Activated effector memory CD4-positive, alpha-beta T cell treated with anti-CD3 and anti-CD28 coated beads, Interleukin-2, amount 50 U/mL, for 16 hours (primary cell): ENCODE results near the gene PI4KA.
A peak's percentile ranks its signal among the peaks of the same experiment; 100 is the strongest.
"Not testable (repeated sequence)": the region's sequence is repeated elsewhere in the genome, so short reads cannot be mapped to it uniquely, and the experiment has no call there.

Source experiments
- DNase-seq: peaks from one replicate; pipeline ENCODE4 v3.0.0-alpha.2; 2020

PI4KA gene

DNA sequence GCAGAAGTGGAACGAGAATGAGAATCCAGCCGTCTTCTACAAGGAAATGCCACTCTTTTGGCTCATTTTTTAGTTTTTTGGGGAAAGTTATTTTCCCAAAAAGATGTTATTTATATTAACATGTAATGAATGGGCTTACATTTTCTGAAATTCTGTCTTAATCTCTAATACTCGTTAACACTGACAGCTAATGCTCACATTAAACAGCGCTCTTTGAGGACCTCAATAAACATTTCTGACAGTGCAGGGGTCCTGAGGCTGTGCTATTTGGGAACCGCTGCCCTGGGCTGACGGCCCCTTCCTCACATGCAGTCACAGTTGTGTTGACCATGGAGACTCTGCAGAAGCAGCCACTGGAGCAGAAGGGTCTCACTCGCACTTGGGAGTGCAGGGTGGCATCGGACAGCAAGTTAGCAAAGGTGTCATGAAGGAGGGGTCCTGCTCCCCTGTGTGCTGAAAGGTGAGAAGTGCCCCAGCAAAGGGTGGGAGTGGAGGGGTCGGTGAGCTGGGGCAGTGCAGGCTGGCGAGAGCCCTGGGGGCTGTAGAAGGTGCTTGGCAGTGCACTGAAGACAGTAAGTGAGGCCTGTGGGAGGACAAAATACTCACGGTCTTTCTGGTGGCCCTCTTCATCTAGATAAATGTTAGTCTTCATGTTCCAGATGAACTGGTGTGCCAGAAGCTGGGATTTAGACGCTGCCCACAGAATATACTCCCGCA lies 137.8 kb downstream of the PI4KA start:
- DNase-seq: no peak

DNA sequence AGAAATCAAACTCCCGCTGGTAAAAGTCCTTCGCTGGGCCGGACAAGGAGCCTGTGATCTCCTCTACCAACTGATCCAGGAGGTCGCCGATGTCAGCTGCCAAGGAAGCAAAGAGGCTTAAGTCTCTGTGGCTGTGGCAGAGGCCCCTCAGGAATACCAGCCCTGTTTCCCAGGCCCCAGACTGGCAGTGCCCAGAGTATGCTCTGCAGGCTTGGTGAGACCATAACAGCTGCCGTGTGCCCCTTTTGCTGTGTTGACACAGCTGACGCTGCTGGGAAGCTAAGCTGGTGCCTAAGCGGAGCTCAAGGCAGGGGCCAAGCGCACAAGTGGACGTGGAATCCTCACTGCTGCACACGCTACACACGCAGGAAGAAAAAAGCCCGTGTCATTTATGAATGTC lies 139.9 kb downstream of the PI4KA start:
- not testable (repeated sequence) for DNase-seq

DNA sequence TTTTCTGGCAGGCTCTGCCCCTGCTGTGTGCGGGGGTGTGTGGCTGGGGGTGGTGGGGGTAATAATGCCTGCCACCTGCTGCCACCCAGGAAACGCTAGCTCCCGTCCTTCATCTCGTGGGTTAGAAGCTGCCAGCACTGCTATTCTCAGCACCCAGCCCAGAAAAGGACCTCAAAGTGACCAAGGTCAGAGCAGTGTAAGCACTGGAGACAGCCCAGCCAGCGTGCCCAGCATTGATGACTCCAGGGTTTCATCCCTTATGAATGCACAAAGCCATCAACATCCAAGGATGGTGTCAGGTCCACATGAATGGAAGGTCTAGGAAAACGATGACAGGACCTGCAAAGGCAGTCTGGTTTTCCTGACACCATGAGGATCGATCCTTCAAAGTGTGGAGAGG lies 140.6 kb downstream of the PI4KA start:
- DNase-seq: not testable (repeated sequence)

DNA sequence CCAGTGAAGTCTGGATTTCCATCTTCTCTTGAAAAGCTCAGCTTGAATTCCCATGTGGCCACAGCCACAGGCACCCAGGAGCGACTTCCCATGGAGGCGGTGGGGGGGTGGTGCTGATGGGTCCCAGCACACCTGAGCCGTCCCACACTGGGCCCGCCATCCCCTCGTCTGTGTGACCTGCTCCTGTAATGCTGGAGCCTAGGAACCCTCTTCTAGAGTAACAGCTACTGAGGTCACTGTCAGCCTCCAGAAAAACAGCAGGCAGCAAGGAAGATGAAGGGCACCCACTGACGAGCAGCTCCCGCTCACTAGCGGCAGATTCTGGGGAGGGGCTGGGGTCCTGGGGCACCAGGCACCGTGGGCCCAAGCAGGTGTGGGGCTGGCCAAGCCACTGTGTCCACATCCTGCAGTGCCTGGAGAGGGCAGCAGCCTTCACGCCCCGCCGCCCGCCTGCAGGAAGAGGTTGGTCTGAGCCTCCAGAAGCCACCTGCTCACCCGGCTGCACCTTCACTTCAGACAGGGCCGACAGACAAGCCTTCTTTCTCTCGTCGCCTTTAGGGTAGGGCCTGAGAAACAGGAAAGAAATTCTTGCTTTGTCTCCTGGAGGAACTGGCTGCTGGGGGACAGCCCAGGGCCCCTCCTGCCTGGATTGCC lies 141.3 kb downstream of the PI4KA start:
- not testable (repeated sequence) for DNase-seq

DNA sequence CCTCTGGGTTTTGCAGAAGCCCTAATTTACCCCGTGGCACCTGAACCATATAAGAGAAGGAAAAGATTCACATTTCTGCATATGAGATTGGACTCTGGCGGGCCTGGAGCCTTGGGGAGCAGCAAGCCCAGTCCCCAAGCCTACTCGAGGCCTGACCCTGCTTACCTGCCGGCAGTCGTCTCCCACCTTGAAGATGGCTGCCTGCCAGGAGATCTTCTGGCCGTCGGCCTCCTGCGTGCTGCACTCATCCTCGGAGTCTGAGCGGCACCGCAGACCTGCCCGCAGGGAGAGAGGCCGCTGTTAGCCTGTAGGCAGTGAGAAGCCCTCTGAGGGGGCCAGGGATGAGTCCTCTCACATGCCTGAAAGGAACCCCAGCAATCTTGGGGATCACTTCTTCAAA lies 145.5 kb downstream of the PI4KA start:
- not testable (repeated sequence) for DNase-seq

DNA sequence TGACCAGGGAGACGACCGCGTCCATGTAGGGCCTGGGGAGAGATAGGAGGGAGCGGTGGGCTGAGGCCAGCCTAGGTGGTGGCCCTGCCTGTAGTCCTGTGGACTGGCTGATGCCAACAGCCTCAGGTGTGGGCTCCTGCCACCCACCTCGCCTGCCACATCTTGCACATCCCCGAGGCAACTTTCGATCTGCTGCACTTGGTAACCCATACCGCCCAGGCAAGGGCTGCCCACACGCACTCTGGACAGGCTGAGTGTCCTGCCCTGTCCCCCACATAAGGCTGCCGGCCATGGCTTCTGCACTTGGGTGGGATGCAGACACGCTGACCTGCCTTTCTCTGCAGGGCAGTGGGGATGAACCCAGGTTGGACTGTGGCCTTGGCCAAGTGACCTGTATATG lies 148.6 kb downstream of the PI4KA start:
- DNase-seq: not testable (repeated sequence)

DNA sequence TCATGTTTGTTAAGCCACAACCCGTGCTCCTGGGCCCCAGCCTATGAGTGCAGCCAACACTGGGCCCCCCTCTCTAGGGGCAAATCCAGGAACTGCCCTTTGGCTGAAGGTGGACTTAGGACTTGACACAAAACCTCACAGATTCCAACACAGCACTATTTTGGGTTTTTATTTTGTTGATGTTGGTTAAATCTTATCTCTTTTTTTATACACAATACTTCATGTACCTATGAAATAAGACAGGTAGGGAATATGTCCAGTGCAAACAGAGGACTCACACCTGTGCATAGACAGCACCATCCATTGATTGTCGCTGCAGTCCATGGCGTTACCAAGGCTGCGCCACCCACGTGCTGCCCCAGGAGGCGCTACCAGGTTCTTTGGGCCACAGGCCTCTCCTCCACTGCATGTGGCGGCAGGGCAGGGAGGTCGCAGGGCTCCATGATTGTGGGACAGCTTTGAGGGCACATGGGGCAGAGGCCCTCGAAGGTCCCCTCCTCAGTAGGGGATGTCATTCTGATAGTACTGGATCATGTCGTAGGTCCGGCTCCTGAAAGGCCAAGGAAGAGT lies 151.0 kb downstream of the PI4KA start:
- not testable (repeated sequence) for DNase-seq

DNA sequence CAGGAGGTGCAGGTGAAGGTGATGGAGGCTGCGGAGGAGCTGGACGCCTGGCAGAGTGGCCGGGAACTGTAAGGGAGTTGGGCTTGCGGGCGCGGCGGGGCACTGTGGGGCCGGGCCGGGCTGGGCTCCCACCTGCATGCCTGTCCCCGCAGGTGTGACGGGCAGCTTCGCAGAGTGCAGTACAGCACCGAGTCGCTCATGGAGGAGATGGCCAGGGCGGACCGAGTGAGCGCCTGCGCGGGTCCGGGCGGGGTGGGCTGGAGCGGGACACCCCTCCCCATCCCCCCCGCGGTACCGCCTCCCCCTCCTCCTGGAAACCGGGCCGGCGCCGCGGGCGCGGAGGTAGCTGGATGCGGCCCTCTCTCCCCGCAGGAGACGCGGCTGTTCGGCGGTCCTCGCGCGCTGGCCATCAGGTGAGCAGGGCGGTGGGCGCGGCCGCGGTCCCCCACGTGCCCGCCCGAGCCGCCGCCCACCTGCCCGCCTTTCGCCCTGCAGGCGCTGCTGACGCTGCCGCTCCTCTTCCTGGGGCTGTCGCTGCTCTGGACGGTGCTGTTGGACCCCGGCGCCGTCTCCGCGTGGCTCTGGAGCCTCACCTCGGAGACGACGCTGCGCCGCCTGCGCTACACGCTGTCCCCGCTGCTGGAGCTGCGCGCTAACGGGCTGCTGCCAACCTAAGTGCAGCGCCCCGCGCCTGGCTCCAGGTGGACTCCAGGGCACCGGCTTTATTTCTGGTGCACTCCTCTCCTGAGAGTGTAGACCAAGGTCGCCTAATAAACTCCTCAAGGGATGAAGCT lies 154.6 kb downstream of the PI4KA start:
- DNase-seq: peak; percentile 72

DNA sequence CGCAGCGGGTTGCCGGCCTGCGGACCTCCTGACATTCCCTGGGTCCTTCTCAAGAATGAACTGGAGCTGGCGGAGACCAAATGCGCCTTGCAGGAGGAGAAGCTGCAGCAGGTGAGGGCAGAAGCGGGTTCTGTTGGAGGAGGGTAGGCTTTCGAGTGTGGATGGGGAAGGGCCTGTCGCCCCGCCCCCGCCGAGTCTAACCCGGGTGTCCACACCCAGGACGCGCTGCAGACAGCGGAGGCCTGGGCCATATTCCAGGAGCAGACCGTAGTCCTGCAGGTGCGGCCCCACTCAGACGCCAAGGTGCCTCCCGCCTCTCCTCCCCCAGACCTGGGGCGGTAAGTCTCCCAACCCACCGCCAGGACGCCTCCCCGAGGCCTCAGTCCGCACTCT lies 155.2 kb downstream of the PI4KA start:
- not testable (repeated sequence) for DNase-seq

DNA sequence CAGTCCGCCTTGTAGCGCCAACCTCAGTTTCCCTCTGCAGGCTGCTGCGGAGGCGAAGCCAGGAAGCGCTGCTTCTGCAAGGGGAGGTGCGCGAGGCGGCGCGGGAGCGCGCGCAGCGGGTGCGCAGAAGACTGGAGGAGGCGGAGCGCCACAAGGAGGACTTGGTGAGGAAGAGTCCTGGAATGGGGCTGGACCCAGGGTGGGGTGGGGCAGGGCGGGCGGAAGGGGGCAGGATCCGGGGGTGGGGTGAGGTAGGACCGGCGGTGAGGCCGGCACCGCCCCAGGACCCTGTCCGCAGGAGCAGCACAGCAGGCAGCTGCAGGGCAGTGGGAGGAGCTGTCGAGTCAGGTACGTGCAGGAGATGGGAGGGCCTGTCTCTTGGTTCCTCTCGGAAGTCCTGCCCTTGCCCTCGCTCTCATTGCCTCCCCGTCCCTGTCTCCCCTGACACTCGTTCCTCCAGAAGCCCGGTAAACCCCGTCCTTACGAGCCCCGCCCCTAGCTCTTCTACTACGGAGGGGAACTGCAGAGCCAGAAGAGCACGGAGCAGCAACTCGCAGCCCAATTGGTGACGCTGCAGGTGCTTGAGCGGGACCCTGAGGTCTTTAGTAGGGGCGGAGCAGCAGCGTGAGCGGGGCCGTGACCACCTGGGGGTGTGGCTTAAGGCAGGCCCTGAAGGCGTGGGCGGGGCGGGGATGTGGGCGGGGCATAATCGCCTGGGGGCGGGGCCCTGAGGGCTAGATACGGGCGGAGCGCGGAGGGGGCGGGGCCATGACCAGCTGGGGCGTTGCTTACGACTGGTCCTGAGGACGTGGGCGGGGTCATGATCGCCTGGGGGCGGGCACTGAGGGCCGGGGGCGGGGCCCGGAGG lies 155.8 kb downstream of the PI4KA start:
- peak; percentile 98 for DNase-seq

DNA sequence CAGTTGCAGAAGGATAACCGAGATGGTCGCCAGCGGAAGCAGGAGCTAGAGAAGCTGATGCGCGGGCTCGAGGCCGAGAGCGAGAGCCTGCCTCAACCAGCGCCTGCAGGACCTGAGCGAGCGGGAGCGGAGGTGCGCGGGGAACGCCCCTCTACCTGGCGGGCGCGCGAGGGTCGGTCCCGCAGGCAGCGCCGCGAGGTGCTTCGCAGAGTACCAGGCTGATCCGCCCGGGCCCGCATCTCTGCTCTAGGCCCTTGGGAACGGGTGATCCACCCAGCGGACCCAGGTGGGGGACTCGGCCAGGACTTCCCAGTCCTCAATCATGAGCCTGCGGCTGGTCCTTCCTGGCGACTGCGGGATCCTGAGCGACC lies 156.5 kb downstream of the PI4KA start:
- DNase-seq: not testable (repeated sequence)

DNA sequence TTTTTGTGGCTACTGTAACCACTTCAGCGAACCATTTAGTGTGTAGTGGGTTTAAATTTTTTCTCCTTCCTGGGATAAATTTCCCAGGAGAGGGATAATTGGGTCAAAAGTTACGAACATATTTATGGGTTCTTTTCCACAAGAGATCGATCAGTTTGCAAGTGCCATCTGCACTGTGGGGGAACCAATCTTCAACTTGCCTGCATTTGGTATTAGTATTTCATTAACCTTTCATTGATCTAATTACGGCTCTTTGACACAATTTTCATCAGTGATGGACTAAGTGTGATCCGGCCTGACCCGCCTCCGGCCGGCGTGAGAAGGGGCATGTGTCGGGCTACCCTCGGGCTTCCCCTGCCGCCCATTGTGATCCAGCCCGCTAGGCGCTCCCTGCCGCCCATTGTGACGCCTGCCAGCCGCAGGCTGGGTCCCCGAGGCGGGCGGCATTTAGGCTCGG lies 156.9 kb downstream of the PI4KA start:
- DNase-seq: not testable (repeated sequence)

DNA sequence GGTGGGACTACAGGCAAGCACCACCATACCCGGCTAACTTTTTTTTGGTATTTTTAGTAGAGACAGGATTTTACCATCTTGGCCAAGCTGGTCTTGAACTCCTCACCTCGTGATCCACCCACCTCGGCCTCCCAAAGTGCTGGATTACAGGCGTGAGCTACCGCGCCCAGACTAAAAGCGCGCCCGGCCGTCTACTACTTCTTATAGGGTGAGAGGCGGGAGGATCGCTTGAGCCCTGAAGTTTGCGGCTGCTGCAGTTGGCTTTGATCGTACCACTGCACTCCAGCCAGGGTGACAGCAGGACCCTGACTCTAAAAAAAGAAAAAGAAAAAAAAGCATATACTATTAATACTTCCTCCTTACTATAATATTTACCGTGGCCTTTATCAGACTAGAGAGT lies 158.3 kb downstream of the PI4KA start:
- not testable (repeated sequence) for DNase-seq

DNA sequence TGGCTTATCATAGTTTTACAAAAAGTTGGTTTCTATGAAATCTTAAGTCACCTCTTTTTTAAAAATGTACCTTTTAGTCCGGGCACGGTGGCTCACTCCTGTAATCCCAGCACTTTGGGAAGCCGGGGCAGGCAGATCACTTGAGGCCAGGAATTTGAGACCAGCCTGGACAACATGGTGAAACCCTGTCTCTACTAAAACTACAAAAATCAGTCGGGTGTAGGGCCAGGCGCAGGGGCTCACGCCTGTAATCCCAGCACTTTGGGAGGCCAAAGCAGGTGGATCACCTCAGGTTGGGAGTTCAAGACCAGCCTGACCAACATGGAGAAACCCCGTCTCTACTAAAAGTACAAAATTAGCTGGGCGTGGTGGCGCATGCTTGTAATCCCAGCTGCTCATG lies 158.8 kb downstream of the PI4KA start:
- DNase-seq: not testable (repeated sequence)

DNA sequence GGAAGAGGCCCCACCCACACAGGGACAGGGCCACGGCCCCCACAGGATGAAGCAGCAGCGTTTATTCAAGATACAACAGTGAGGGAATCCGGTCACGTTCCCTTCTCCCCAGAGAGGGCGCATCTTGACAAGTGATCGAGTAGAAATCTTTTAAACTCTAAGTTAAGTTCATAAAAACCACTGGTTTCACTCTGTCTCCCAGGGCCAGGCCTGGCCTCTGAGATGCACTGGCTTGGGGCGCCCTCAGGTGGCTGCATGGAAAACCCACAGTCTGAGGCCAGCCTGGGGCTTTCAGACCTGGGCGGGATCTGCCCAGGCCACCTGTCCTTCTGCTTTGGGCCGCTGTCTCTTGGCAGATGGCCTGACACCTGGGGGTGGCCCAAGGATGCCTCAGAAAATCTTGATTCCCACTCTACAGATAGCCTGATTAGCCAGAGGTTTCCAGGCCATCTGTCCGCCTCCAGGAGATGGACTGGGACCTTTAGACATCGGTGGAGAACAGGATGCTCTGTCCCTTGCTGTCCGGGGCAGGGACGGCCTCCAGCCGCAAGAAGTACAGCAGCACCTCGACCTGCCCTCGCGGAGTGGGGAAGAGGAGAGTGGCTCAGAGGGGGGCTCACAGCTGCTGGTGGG lies 161.0 kb downstream of the PI4KA start:
- DNase-seq: peak; percentile 91

DNA sequence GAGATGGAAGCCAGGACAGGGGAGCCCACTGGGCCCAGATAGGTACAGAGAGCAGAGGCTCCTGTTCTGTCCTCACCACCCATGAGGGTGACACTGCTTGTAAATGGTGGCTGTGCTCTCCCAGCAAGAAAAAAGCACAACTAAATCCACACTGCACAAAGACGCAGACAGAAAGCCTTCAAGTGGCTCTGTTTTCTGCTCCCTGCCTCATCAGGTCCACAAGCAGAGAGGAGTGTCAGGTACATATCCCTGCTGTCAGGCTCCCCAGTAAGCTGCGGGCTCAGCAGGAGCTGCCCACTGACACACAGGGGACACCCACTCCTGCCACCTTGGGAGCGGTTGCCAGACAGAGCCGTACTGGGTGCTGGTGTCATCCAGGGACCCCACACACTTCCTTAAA lies 162.6 kb downstream of the PI4KA start:
- not testable (repeated sequence) for DNase-seq

DNA sequence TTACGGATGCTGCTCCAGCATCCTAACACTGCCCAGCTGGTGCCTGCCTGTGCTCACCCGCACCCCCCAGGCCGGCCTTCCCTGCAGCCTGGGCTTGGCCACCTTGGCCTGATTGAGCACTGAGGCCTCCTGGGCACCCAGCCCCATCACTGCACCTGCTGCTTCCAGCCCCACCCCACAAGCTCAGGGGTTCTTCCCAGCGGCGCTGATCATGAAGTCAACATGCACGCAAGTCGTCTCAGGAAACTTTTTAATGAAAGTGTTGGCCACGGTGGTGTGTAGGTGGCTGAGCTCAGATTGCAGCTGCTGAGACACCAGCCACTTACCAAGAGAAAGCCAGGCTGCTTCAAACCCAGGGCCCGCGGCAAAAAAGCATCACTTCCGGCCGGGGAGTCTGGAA lies 163.4 kb downstream of the PI4KA start:
- not testable (repeated sequence) for DNase-seq

DNA sequence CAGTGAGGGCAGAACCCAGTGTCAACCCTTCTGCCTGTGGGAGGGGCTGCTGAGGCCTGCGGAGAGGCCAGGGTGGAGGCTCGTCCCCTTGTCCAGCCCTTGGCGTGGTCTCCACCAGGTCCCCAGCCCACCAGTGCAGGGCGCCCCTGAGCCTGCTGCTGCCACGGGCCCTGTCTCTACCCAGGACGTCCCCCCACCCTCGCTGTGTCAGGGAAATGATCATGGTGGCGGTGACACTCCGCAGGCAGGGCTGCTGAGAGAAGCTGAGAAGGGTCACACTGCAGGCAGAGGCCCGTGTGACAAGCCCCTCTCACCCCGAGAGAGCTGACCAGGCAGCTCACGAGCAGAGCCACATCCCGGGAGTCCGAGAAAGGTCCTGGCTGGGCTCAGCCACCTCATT lies 164.4 kb downstream of the PI4KA start:
- DNase-seq: not testable (repeated sequence)

DNA sequence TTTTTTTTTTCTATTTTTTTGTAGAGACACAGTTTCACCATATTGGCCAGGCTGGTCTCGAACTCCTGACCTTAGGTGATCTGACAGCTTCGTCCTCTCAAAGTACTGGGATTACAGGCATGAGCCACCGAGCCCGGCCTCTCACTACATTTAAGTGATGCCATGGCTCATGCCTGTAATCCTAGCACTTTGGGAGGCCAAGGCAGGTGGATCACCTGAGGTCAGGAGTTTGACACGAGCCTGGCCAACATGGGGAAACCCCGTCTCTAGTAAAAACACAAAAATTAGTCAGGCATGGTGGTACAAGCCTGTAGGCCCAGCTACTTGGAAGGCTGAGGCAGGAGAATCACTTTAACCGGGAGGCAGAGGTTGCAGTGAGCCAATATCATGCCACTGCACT lies 165.7 kb downstream of the PI4KA start:
- not testable (repeated sequence) for DNase-seq

DNA sequence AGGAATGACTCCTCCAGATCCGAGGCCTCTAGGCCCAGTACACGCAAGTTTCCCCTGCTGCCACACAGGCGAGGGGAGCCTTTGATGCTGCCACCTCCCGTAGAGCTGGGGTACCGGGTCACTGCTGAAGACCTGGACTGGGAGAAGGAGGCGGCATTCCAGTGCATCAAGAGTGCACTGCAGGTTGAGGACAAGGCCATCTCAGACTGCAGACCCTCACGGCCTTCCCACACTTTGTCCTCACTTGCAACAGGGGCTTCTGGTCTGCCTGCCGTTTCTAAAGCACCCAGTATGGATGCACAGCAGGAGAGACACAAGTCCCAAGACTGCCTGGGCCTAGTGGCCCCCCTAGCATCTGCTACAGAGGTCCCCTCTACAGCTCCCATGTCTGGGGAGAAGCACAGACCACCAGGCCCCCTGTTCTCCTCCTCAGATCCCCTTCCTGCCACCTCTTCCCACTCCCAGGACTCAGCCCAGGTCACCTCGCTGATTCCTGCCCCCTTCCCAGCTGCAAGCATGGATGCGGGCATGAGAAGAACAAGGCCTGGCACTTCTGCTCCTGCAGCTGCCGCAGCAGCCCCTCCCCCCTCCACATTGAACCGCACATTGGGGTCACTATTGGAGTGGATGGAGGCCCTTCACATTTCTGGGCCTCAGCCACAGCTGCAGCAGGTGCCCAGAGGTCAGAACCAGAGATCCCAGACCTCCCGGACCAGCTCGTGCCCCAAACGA lies 167.9 kb downstream of the PI4KA start:
- DNase-seq: not testable (repeated sequence)
